ENCODE measurements around the gene SLCO4A1. TPM values are rescaled to one million over a fixed set of nuclear protein-coding genes. Genes with fewer than 3 reads are reported as not detected.

SLCO4A1 gene
- total and polyA plus RNA-seq, 2 donors (not counting 1 experiment from before 2014, with no cell fraction given) = 0.50 TPM; not detected in 1

- H3K9me3 ChIP-seq (ENCODE audit: control insufficient read depth, insufficient read depth, low read depth, low read length) = no peaks in the 10 kb centered on the region
- no peak overlapping the region for H3K4me3 ChIP-seq (replicated peaks in 1 of 4; ENCODE audit: control extremely low read depth in 1 of 4, insufficient read depth in 1 of 4, low read depth in 3 of 4, low read length in 4 of 4)
- TF ChIP-seq EZH2 (IDR thresholded peaks at IDR 0.05; ENCODE audit: low read length, missing control alignments) (no peak), CTCF (conservative IDR thresholded peaks at IDR 0.05 in 1 of 2, IDR thresholded peaks at IDR 0.05 in 1 of 2; ENCODE audit: low read depth in 1 of 2, low read length in 2 of 2) (no peak)
- DNase-seq (ENCODE audit: low read depth in 2 of 2) = no peak
- H3K4me1 ChIP-seq (ENCODE audit: control insufficient read depth, extremely low read depth, insufficient read depth, low read length) = peaks cover 5% of the 10 kb centered on the region
- H3K4me2 ChIP-seq (ENCODE audit: extremely low read depth, insufficient read depth, low read length) = no peak overlapping the region
- H3K27me3 ChIP-seq (ENCODE audit: control insufficient read depth, insufficient read depth, low read length) = no peaks in the 10 kb centered on the region
- H4K20me1 ChIP-seq (ENCODE audit: control insufficient read depth, extremely low read depth, insufficient read depth, low read length) = no peaks in the 10 kb centered on the region
- H3K27ac ChIP-seq (ENCODE audit: insufficient read depth, low read length) = no peak overlapping the region
- H3K36me3 ChIP-seq (ENCODE audit: control insufficient read depth, insufficient read depth, low read length) = no peaks in the 10 kb centered on the region
- no peak overlapping the region for H3K9ac ChIP-seq (ENCODE audit: insufficient read depth, low read length)
- no peaks in the 10 kb centered on the region for H3K79me2 ChIP-seq (ENCODE audit: control insufficient read depth, insufficient read depth, low read length)
- no peak overlapping the region for H2AFZ ChIP-seq (ENCODE audit: low read length)
Observed at GRCh38 chr20:62665153-62665754, 23.0 kb downstream of the SLCO4A1 start.

GRCh38 chr20:62665826-62666735 is 23.8 kb downstream of the SLCO4A1 start:
- no peak for DNase-seq (ENCODE audit: low read depth in 2 of 2)
- TF ChIP-seq EZH2 (IDR thresholded peaks at IDR 0.05; ENCODE audit: low read length, missing control alignments) = no peak
- no peak for TF ChIP-seq CTCF (conservative IDR thresholded peaks at IDR 0.05 in 1 of 2, IDR thresholded peaks at IDR 0.05 in 1 of 2; ENCODE audit: low read depth in 1 of 2, low read length in 2 of 2)
- peaks cover 5% of the 10 kb centered on the region for H3K4me1 ChIP-seq (ENCODE audit: control insufficient read depth, extremely low read depth, insufficient read depth, low read length)
- no peak overlapping the region for H3K4me2 ChIP-seq (ENCODE audit: extremely low read depth, insufficient read depth, low read length)
- H3K27ac ChIP-seq (ENCODE audit: insufficient read depth, low read length) = no peak overlapping the region
- H4K20me1 ChIP-seq (ENCODE audit: control insufficient read depth, extremely low read depth, insufficient read depth, low read length) = no peaks in the 10 kb centered on the region
- no peak overlapping the region for H2AFZ ChIP-seq (ENCODE audit: low read length)
- no peaks in the 10 kb centered on the region for H3K36me3 ChIP-seq (ENCODE audit: control insufficient read depth, insufficient read depth, low read length)
- H3K4me3 ChIP-seq (replicated peaks in 1 of 4; ENCODE audit: control extremely low read depth in 1 of 4, insufficient read depth in 1 of 4, low read depth in 3 of 4, low read length in 4 of 4) = no peak overlapping the region
- H3K9me3 ChIP-seq (ENCODE audit: control insufficient read depth, insufficient read depth, low read depth, low read length) = no peaks in the 10 kb centered on the region
- no peaks in the 10 kb centered on the region for H3K27me3 ChIP-seq (ENCODE audit: control insufficient read depth, insufficient read depth, low read length)
- H3K79me2 ChIP-seq (ENCODE audit: control insufficient read depth, insufficient read depth, low read length) = no peaks in the 10 kb centered on the region
- H3K9ac ChIP-seq (ENCODE audit: insufficient read depth, low read length) = no peak overlapping the region

GRCh38 chr20:62666736-62667529 is 24.6 kb downstream of the SLCO4A1 start:
- no peaks in the 10 kb centered on the region for H3K79me2 ChIP-seq (ENCODE audit: control insufficient read depth, insufficient read depth, low read length)
- H3K4me1 ChIP-seq (ENCODE audit: control insufficient read depth, extremely low read depth, insufficient read depth, low read length) = peaks cover 3% of the 10 kb centered on the region
- no peaks in the 10 kb centered on the region for H3K9me3 ChIP-seq (ENCODE audit: control insufficient read depth, insufficient read depth, low read depth, low read length)
- DNase-seq (ENCODE audit: low read depth in 2 of 2) = no peak
- H3K4me3 ChIP-seq (replicated peaks in 1 of 4; ENCODE audit: control extremely low read depth in 1 of 4, insufficient read depth in 1 of 4, low read depth in 3 of 4, low read length in 4 of 4) = no peak overlapping the region
- H3K27me3 ChIP-seq (ENCODE audit: control insufficient read depth, insufficient read depth, low read length) = no peaks in the 10 kb centered on the region
- TF ChIP-seq EZH2 (IDR thresholded peaks at IDR 0.05; ENCODE audit: low read length, missing control alignments) = no peak
- no peak for TF ChIP-seq CTCF (conservative IDR thresholded peaks at IDR 0.05 in 1 of 2, IDR thresholded peaks at IDR 0.05 in 1 of 2; ENCODE audit: low read depth in 1 of 2, low read length in 2 of 2)
- H4K20me1 ChIP-seq (ENCODE audit: control insufficient read depth, extremely low read depth, insufficient read depth, low read length) = no peaks in the 10 kb centered on the region
- H3K36me3 ChIP-seq (ENCODE audit: control insufficient read depth, insufficient read depth, low read length) = no peaks in the 10 kb centered on the region
- no peak overlapping the region for H3K27ac ChIP-seq (ENCODE audit: insufficient read depth, low read length)
- no peak overlapping the region for H2AFZ ChIP-seq (ENCODE audit: low read length)
- H3K4me2 ChIP-seq (ENCODE audit: extremely low read depth, insufficient read depth, low read length) = no peak overlapping the region
- H3K9ac ChIP-seq (ENCODE audit: insufficient read depth, low read length) = no peak overlapping the region

All from fibroblast of lung (primary cell).